HG03103 (cell line): ENCODE data around the gene OLA1.

Experiments
- ATAC-seq: cut with Tn5 transposase; IDR thresholded peaks from one replicate; pipeline ENCODE4 v1.9.1; 2021; ENCODE audit warnings: low read depth; ENCODE audit not compliant: unreplicated experiment

The OLA1 gene

GRCh38 chr2:174040417-174040701, 208.0 kb downstream of the OLA1 start:
- no peak for ATAC-seq

- peak; percentile 82 for ATAC-seq
Measured at GRCh38 chr2:174039551-174040416, 208.5 kb downstream of the OLA1 start.

GRCh38 chr2:174038462-174038861, 209.9 kb downstream of the OLA1 start:
- ATAC-seq = no peak

- no peak for ATAC-seq
Measured at GRCh38 chr2:174036825-174037224, 211.5 kb downstream of the OLA1 start.

- ATAC-seq = no peak
Measured at GRCh38 chr2:174035981-174036742, 212.2 kb downstream of the OLA1 start.

GRCh38 chr2:174035117-174035635, 213.2 kb downstream of the OLA1 start:
- ATAC-seq = no peak

GRCh38 chr2:174033163-174033550, 215.2 kb downstream of the OLA1 start:
- ATAC-seq = no peak

GRCh38 chr2:174031226-174031625, 217.1 kb downstream of the OLA1 start:
- ATAC-seq = no peak

- no peak for ATAC-seq
Measured at GRCh38 chr2:174028935-174029334, 219.4 kb downstream of the OLA1 start.

- no peak for ATAC-seq
Measured at GRCh38 chr2:174027956-174028355, 220.4 kb downstream of the OLA1 start.

- no peak for ATAC-seq
Measured at GRCh38 chr2:174026122-174026845, 222.0 kb downstream of the OLA1 start.

- ATAC-seq = no peak
Measured at GRCh38 chr2:174025271-174026121, 222.8 kb downstream of the OLA1 start.

GRCh38 chr2:174024524-174025270, 223.6 kb downstream of the OLA1 start:
- ATAC-seq = no peak

- no peak for ATAC-seq
Measured at GRCh38 chr2:174023591-174024523, 224.5 kb downstream of the OLA1 start.
